Measurements from ENCODE around the gene SLC38A10.
A peak's percentile ranks its signal among the peaks of the same experiment; 100 is the strongest.

SLC38A10 gene

DNA sequence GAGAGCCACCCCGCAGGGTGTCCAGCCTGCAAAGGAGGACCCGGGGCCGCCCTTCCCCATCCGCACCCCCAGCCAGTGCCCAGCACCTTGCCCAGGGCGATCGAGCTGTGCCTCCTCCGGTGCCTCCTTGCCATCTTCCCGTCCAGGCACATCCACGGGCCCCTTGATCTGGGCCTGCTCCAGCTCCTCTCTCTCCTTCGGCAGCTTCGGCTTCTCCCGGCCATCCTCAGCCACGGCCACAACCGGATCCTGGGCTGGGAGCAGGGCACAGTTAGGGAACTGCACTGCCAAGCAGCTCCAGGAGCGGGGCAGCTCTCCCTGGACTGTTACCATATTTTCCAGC is 42.1 kb downstream of the SLC38A10 start:
- DNase-seq = no peak
- no peak overlapping the region for H3K4me3 ChIP-seq (ENCODE audit: low read depth, low read length)
- no peak for TF ChIP-seq CTCF (IDR thresholded peaks at IDR 0.05; ENCODE audit: low read depth, low read length)
- H3K36me3 ChIP-seq = peaks cover 8% of the 10 kb centered on the region
- no peaks in the 10 kb centered on the region for H3K9me3 ChIP-seq (ENCODE audit: severe bottlenecking)
- H3K27ac ChIP-seq = peak overlapping the region; percentile 91
- no peaks in the 10 kb centered on the region for H3K27me3 ChIP-seq (ENCODE audit: insufficient read depth, low read depth, severe bottlenecking)

- no peak for TF ChIP-seq CTCF (IDR thresholded peaks at IDR 0.05; ENCODE audit: low read depth, low read length)
- H3K27ac ChIP-seq = peak overlapping the region; percentile 91
- no peaks in the 10 kb centered on the region for H3K27me3 ChIP-seq (ENCODE audit: insufficient read depth, low read depth, severe bottlenecking)
- no peaks in the 10 kb centered on the region for H3K9me3 ChIP-seq (ENCODE audit: severe bottlenecking)
- peak overlapping the region; percentile 13 for H3K4me3 ChIP-seq (ENCODE audit: low read depth, low read length)
- DNase-seq = peak; percentile 84
- H3K36me3 ChIP-seq = peaks cover 8% of the 10 kb centered on the region
Observed at GRCh38 chr17:81252326-81252986, 42.7 kb downstream of the SLC38A10 start.

GRCh38 chr17:81251709-81252301 is 43.3 kb downstream of the SLC38A10 start:
- Histone ChIP-seq H3K27ac (peak overlapping the region; percentile 91), H3K9me3 (ENCODE audit: severe bottlenecking) (no peaks in the 10 kb centered on the region), H3K27me3 (ENCODE audit: insufficient read depth, low read depth, severe bottlenecking) (no peaks in the 10 kb centered on the region), H3K36me3 (peaks cover 8% of the 10 kb centered on the region), H3K4me3 (ENCODE audit: low read depth, low read length) (peak overlapping the region; percentile 13)
- no peak for TF ChIP-seq CTCF (IDR thresholded peaks at IDR 0.05; ENCODE audit: low read depth, low read length)
- DNase-seq = peak; percentile 93

- DNase-seq = peak; percentile 55
- H3K36me3 ChIP-seq = peaks cover 8% of the 10 kb centered on the region
- TF ChIP-seq CTCF (IDR thresholded peaks at IDR 0.05; ENCODE audit: low read depth, low read length) = no peak
- H3K9me3 ChIP-seq (ENCODE audit: severe bottlenecking) = no peaks in the 10 kb centered on the region
- H3K27ac ChIP-seq = peak overlapping the region; percentile 91
- peak overlapping the region; percentile 7; the same call in 1 of the 2 replicates for H3K4me3 ChIP-seq (ENCODE audit: low read depth, low read length)
- H3K27me3 ChIP-seq (ENCODE audit: insufficient read depth, low read depth, severe bottlenecking) = no peaks in the 10 kb centered on the region
Observed at GRCh38 chr17:81251094-81251708, 43.9 kb downstream of the SLC38A10 start.

DNA sequence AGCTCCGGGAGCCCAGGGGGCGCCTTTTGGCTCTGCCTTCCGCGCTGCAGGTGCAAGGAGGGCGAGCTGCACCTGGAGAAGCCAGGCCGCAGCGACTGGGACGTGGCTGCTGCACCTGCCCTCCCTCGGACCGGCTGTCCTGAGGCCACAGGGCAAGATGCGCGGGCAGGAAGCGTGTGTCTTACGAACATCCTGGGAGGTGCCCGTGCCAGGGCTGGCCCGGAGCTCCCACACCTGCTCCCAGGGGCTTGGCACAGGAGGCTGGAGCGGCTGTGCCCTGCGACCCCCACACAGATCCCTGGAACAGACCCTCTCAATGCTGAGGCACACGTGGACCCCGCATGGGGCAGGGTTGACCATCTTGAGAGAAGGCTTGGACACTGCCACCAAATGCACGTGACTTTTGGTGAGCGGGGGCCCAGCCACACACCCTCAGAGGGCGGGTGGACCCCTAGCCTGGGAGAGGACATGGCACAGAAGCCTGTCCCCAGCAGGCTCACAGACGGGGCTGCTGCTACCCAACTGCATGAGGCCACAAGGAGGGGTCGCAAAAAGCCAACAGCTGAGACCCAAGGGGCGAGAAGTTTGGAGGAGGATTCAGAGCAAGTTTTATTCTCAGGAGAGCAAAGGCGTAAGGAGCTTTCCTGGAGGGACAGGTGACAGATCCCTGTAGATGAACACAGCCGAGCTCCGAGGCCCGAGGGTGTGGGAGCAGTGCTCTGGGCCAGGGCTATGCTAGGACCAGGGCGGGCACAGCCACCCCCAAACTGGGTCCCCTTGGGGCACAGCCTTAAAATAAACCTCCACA is 44.6 kb downstream of the SLC38A10 start:
- H3K27ac ChIP-seq = peak overlapping the region; percentile 91; the same call in 1 of the 2 replicates
- no peak for DNase-seq
- H3K9me3 ChIP-seq (ENCODE audit: severe bottlenecking) = no peaks in the 10 kb centered on the region
- no peak overlapping the region for H3K4me3 ChIP-seq (ENCODE audit: low read depth, low read length)
- TF ChIP-seq CTCF (IDR thresholded peaks at IDR 0.05; ENCODE audit: low read depth, low read length) = no peak
- H3K27me3 ChIP-seq (ENCODE audit: insufficient read depth, low read depth, severe bottlenecking) = no peaks in the 10 kb centered on the region
- H3K36me3 ChIP-seq = peaks cover 13% of the 10 kb centered on the region

Data from WERI-Rb-1 (cell line).